ENCODE results near the gene LIN52. TPM values are rescaled to one million over a fixed set of nuclear protein-coding genes. Genes with fewer than 3 reads are reported as not detected.

Gene LIN52
- total and polyA plus RNA-seq, 2 of the 8 experiments (the other 6 are each of a cell fraction or from before 2014, with no cell fraction given) = 6.8 to 11.6 TPM

DNA sequence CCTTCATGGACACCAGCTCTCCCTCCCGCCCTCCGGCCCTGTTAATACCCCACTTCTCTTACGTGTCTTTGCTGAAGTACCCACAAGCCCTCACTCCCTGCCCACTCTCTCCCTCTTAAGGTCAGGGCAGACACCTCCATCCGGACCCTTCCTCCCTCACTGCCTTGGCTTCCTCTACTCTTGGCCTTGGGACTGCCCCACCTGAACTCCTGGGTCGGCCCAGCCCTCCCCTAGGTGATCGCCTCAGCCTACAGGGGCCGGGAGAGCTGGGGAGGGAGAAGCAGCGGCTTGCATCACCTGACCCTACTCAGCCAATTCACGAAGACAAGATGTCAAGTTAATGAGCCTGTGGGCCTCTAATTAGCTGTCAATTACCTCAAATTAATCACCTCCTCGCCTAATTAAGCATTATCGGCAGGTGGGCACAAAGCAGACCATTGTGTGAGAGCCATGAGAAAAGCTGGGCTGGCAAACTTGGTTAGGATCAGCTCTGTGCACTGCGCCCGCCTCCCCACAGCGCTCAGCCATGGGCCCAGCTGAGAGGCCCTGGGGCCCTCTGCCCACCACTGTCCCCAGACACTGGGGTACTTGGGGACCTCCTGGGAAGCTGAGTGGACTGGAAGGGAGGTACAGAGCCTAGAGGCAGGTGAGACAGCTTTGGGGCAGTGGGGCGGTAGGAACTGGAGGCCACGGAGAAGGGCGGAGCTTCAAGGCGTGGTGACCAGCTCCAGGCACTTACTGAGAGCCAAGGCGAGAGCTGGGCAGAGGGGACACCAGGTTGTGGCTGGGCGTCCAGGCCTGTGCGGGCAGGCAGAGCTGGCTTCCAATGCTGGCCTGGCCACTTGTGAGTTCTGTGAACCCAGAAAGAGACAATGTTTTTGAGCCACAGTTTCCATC lies 129.4 kb downstream of the LIN52 start:
- ChIA-PET POLR2A (ENCODE audit: partially characterized antibody) (interaction anchor here (0.6 to 1.1 kb wide), 3 partner anchors 32 to 279 kb away, joined by 3 read pairs; partner anchors contain the start of genes ISCA2 and NPC2), CTCF (ENCODE audit: partially characterized antibody) (interaction anchor here (0.5 to 7.2 kb wide), 17 partner anchors 7 to 132 kb away, joined by 3 to 139 read pairs (median 4); no protein-coding TSS in a partner anchor)
- peak overlapping the region; percentile 12; the same call in 1 of the 2 replicates for H2BK15ac ChIP-seq (ENCODE audit: low read length)
- no peak overlapping the region for H3K27ac ChIP-seq (ENCODE audit: low read depth, low read length)
- H3K56ac ChIP-seq (replicated peaks; ENCODE audit: insufficient read length, low read depth, low read length) = no peak overlapping the region
- H3K4me3 ChIP-seq (ENCODE audit: extremely low read depth in 1 of 4, insufficient read depth in 2 of 4, low read depth in 3 of 4, low read length in 4 of 4) = no peak overlapping the region
- no peak overlapping the region for H2BK20ac ChIP-seq (ENCODE audit: low read length)
- H3K4me1 ChIP-seq (replicated peaks in 1 of 4; ENCODE audit: control insufficient read depth in 3 of 4, insufficient read depth in 4 of 4, low read length in 3 of 4) = peaks cover 0 to 7% (median 0%) of the 10 kb centered on the region in 4 experiments; a peak in 1 of 7 replicates
- no peak overlapping the region for H3K18ac ChIP-seq (ENCODE audit: extremely low read depth, low read length)
- H4K8ac ChIP-seq (ENCODE audit: extremely low read depth, insufficient read depth, low read length) = no peak overlapping the region
- 82% methylated on average over 20 of the region's 21 CpGs; no CpG with 5 or more reads in 1 of the 2 experiments for WGBS, 2 experiments (ENCODE audit: extremely low coverage in 1 of 2, insufficient coverage in 1 of 2, insufficient read length in 1 of 2, insufficient replicate concordance in 2 of 2, low coverage in 1 of 2, low lambda C conversion rate in 2 of 2, missing lambda C conversion rate in 1 of 2)
- no peak overlapping the region for H3K4ac ChIP-seq (replicated peaks; ENCODE audit: insufficient read length, low read depth, low read length)
- no peak overlapping the region for H2BK120ac ChIP-seq (replicated peaks; ENCODE audit: low read depth, low read length)
- H3K79me1 ChIP-seq (ENCODE audit: low read depth, low read length) = no peaks in the 10 kb centered on the region
- peaks cover 0 to 20% (median 15%) of the 10 kb centered on the region in 4 experiments; a peak in 6 of 7 replicates for H3K27me3 ChIP-seq (replicated peaks in 1 of 4; ENCODE audit: control insufficient read depth in 3 of 4, extremely low read depth in 1 of 4, insufficient read depth in 3 of 4, low read length in 3 of 4)
- no peaks in the 10 kb centered on the region for H3K79me2 ChIP-seq (ENCODE audit: control insufficient read depth in 1 of 2, insufficient read depth in 2 of 2, low read length in 2 of 2)
- no peak overlapping the region for H4K91ac ChIP-seq (replicated peaks; ENCODE audit: insufficient read length, low read length)
- no peaks in the 10 kb centered on the region for H3K36me3 ChIP-seq (ENCODE audit: control insufficient read depth in 2 of 4, insufficient read depth in 4 of 4, low read length in 3 of 4)
- no peak overlapping the region for H4K5ac ChIP-seq (ENCODE audit: insufficient read length, low read depth, low read length)
- DNase-seq (ENCODE audit: low read depth in 1 of 2, low spot score in 2 of 2) = no peak
- H3K4me2 ChIP-seq (ENCODE audit: insufficient read depth in 1 of 2, low read depth in 2 of 2, low read length in 2 of 2) = no peak overlapping the region
- H2BK12ac ChIP-seq (ENCODE audit: low read depth, low read length) = peak overlapping the region; percentile 1; the same call in 1 of the 2 replicates
- peaks cover 0 to 3% of the 10 kb centered on the region in 2 experiments for H4K20me1 ChIP-seq (replicated peaks in 1 of 2; ENCODE audit: control insufficient read depth in 1 of 2, insufficient read depth in 2 of 2, low read length in 2 of 2)
- H3K23ac ChIP-seq (ENCODE audit: insufficient read length) = no peak overlapping the region
- no peaks in the 10 kb centered on the region for H3K9me3 ChIP-seq (ENCODE audit: insufficient read depth in 2 of 2, low read depth in 1 of 2, low read length in 1 of 2)
- H2BK5ac ChIP-seq (ENCODE audit: low read depth, low read length) = peak overlapping the region; percentile 66; the same call in 1 of the 2 replicates
- no peaks in the 10 kb centered on the region for H3K23me2 ChIP-seq (ENCODE audit: low read depth, low read length)
- H2AFZ ChIP-seq (ENCODE audit: low read length) = peak overlapping the region; percentile 86; the same call in 1 of the 2 replicates
- no peak for FAIRE-seq
- H3K14ac ChIP-seq (ENCODE audit: insufficient read length) = no peak overlapping the region
- no peak overlapping the region for H2AK5ac ChIP-seq (ENCODE audit: low read depth, low read length)
- H3K9ac ChIP-seq (replicated peaks in 1 of 4; ENCODE audit: extremely low read depth in 1 of 4, low read depth in 3 of 4, low read length in 3 of 4) = no peak overlapping the region
- TF ChIP-seq TAF1 (IDR thresholded peaks at IDR 0.05; ENCODE audit: low read depth, low read length) = no peak
- TF ChIP-seq CHD2 (IDR thresholded peaks at IDR 0.05; ENCODE audit: low read length) = no peak
- no peak for TF ChIP-seq KDM1A (IDR thresholded peaks at IDR 0.05; ENCODE audit: borderline replicate concordance, low read length)
- no peak for TF ChIP-seq HDAC6 (IDR thresholded peaks at IDR 0.05; ENCODE audit: low read depth, low read length)
- TF ChIP-seq EZH2 (IDR thresholded peaks at IDR 0.05; ENCODE audit: low read depth, low read length, severe bottlenecking) = no peak
- TF ChIP-seq, protein P1, sequence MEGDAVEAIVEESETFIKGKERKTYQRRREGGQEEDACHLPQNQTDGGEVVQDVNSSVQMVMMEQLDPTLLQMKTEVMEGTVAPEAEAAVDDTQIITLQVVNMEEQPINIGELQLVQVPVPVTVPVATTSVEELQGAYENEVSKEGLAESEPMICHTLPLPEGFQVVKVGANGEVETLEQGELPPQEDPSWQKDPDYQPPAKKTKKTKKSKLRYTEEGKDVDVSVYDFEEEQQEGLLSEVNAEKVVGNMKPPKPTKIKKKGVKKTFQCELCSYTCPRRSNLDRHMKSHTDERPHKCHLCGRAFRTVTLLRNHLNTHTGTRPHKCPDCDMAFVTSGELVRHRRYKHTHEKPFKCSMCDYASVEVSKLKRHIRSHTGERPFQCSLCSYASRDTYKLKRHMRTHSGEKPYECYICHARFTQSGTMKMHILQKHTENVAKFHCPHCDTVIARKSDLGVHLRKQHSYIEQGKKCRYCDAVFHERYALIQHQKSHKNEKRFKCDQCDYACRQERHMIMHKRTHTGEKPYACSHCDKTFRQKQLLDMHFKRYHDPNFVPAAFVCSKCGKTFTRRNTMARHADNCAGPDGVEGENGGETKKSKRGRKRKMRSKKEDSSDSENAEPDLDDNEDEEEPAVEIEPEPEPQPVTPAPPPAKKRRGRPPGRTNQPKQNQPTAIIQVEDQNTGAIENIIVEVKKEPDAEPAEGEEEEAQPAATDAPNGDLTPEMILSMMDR (IDR thresholded peaks at IDR 0.05; ENCODE audit: control extremely low read depth in 1 of 3, insufficient read depth in 1 of 3, low read depth in 1 of 3, low read length in 3 of 3) = no peak
- TF ChIP-seq CTBP2 (IDR thresholded peaks at IDR 0.05; ENCODE audit: borderline replicate concordance, insufficient read depth, insufficient read length, low read length) = no peak
- no peak for TF ChIP-seq SAP30 (IDR thresholded peaks at IDR 0.05; ENCODE audit: insufficient read depth, insufficient replicate concordance, low read length)

Measured in H1 (cell line).